ENCODE measurements around the gene PIGT.

- TF ChIP-seq BACH2 (CRISPR knock-in tag; IDR thresholded peaks at IDR 0.05; ENCODE audit: borderline replicate concordance) = no peak
- no peak for TF ChIP-seq ESRRG (CRISPR knock-in tag; IDR thresholded peaks at IDR 0.05)
- TF ChIP-seq ZFP3 (CRISPR knock-in tag; IDR thresholded peaks at IDR 0.05) = no peak
- no peak for TF ChIP-seq ARNTL (CRISPR knock-in tag; IDR thresholded peaks at IDR 0.05; ENCODE audit: borderline replicate concordance, low read depth)
- no peak for TF ChIP-seq ZC3H10 (CRISPR knock-in tag; IDR thresholded peaks at IDR 0.05)
- TF ChIP-seq ZNF70 (CRISPR knock-in tag; IDR thresholded peaks at IDR 0.05) = no peak
- TF ChIP-seq CREB5 (CRISPR knock-in tag; IDR thresholded peaks at IDR 0.05; ENCODE audit: low read depth) = no peak
- no peak for TF ChIP-seq ZNF565 (CRISPR knock-in tag; conservative IDR thresholded peaks at IDR 0.05; ENCODE audit: low read depth)
- TF ChIP-seq CSDC2 (CRISPR knock-in tag; IDR thresholded peaks at IDR 0.05) = no peak
- no peak for TF ChIP-seq TOX (CRISPR knock-in tag; IDR thresholded peaks at IDR 0.05; ENCODE audit: borderline replicate concordance)
These were observed 42.4 kb upstream of the PIGT start for GRCh38 chr20:45373353-45374100.

Data from SK-N-SH treated with all-trans-retinoic acid at 6 μM for 48 hours (cell line).